GM19468 (cell line): ENCODE measurements around the gene NPBWR2.
"Not testable (repeated sequence)": the region's sequence is repeated elsewhere in the genome, so short reads cannot be mapped to it uniquely, and the experiment has no call there.

Source experiments
- ATAC-seq: cut with Tn5 transposase; IDR thresholded peaks from one replicate; pipeline ENCODE4 v1.9.1; 2021; ENCODE audit warnings: mild to moderate bottlenecking, moderate library complexity, moderate number of reproducible peaks; ENCODE audit not compliant: unreplicated experiment; ENCODE audit errors: extremely low read depth

Gene NPBWR2

DNA sequence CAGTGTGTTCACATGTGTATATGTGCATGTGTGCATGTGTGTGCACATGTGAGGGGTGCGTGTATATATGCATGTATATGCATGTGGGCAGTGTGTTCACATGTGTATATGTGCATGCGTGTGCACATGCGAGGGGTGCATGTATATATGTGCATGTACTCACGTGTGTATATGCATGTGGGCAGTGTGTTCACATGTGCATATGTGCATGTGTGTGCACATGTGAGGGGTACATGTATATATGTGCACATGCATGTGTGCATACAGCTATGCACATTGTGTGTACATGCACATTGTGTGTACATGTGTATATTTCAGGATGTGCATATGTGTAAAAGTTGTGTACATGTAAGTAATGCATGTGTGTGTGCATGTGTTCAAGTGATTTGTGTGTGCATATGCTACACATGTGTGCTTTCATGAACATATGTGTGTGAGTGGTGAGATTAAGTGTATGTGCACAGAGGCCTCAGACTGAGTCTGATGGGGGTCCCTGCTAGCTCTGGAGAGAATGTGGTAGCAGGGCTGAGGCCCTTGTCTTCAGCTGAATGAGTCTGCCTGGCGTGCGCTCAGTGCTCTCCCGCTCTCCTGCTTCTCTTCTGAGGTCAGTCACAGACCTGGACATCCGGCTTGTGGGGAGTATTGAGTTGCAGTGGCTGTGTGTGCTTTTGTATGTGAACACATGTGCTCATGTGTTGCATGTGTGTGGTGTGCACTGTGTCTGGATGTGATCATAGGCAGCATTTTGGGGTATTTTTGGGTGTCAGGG is 37.0 kb upstream of the NPBWR2 start:
- ATAC-seq, result no peak

DNA sequence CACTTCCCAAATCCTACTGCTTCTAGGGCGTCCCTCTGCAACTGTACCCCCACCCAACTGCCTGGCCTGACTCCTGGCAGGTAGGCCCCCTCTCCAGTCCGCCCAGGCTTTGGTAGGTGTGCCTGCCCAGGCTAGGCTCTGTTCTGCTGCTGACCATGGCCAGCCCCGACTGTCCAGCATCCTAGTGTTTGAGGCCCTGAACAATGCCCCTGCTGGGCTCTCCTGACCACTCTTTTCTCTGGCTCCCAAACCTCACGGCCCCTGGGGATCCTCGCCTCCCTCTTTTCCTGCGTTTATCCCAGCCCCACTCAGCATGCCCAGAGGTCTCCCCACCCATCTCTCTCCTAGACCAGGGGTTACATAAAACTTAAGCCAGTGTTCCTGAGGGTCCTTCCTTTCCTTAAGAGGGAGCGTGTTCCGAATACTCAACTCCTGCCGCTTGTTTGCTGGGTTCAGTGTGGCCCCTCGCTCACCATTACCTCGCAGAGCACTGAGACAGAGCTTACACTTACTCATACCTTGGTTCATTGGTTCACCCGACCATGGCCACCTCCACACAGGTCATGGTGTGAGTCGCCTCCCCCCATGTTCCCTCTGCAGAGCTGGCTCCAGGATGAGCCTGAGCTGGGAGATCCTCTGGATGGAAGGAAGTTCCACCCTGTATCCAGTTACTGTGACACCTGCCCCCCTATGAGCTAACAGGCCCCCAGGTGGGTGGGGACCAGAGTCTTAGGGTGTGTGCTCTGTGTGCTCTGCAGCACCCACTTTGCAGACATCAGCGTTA is 35.8 kb upstream of the NPBWR2 start:
- ATAC-seq, result no peak

DNA sequence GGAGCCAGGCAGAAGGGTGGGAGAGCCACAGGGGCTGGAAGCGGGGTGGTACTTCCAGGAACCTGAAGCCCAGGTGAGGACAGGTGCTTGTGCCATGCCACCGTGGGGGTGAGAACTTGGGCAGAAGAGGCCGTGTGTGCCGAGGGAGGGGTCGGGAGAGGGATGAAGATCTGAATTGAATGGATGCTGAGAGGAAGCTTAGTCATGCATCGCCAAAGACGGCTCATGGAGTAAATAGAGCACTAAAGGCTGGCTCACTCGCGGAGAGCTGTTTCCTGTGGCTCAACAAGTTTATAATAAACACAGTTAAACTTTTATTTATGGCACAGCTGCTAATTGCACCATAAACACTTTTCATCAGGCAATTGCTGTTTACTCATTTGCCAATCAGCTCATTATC is 35.2 kb upstream of the NPBWR2 start:
- no peak for ATAC-seq

DNA sequence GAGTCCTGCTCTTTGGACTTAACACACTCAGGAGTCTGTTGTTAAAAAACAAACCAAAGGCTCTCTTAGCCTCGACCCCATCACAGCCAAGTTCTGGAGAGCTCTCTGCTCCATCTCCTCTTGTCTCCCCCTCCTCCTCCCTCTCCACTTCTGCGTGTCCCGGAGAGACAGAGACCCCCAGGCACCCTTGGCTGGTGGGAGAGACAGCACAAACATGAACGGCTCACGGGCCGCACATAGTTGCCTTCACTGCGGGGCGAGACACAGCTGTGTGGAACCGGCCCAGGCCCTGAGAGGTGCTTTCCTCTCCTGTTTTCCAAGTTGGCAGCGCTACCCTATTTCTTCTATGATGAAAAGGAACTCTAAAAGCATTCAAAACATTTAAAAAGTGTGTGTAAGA is 33.6 kb upstream of the NPBWR2 start:
- no peak for ATAC-seq

DNA sequence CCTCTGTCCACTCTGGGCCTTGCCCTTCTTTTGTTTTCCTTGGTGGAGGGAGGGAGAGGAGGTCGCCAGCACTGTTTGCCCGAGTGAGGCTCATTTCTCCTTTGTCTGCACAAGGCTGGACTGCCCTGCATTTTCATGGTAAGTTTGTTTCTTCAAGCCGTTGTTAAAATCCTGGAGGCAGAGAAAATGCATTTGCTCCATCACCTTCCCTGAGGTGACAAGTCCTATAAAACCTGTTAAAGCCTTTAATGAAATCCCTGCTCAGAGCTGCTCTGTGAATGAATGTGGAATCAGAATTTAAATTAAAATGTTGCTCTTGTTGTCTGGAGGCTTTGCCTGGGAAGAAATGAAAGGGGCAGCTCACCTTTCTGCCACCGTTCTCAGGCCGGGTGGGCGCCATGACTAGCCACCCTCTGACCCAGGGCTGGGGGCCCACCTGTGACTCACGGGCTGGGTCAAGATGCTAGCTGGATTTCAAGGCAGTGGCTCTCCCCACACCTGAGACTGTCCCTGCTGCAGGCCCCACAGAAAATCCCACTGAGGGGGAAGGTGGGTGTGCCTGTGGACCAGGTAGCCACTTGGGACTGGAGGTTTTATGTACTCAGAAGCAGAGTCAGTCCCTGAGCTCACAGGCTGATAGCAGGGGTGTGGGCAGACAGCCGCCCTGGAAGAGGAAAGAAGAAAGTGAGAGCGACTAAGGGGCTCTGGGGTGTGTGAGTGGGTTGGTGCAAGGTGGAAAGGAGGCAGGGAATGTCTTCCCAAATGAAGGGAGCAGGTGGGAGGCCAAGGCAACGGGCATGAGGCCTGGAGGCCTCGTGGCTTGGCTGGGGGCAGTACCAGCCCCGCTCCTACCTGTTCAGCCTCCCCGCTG is 32.9 kb upstream of the NPBWR2 start:
- ATAC-seq, result no peak

DNA sequence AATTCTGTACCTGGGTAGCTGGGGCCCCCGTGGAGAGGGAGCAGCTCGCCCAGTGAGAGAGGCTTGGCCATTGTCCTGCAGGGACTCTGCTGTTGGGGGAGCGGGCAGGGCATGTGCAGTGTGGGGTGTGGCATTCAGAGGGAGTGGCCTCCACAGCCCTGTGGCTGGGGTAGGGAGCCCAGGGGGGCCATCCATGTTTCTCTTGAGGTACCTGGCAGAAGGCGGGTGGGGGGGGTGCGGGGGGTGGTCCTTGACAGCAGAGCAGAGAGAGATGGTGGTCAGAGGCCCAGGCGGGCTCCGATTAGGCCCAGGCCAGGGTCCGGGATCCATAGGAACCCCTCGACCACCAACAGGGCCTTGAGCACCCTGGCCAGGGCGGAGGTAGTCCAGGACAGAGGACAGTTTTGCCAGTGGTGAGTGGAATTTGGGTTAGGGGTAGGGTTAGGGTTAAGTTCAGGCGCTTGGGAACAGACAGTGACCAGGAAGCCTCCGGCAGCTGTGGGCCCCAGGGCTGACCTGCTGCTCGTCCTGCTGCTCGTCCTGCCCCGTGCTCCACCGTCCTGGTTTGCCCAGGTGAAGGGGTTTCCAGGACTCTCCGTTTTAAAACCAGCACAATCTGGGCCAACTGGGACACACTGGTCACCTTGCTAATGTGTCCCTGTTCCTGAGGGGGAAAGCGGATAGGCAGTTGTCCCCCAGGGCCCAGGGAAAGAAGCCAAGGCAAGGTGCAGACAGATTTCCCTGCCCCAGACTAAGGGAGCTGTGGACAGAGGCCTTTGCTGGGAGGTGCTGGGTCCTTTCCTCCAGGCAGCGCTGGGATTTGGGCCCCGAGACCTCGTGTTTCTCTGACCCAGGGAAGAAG is 32.1 kb upstream of the NPBWR2 start:
- ATAC-seq, result no peak

DNA sequence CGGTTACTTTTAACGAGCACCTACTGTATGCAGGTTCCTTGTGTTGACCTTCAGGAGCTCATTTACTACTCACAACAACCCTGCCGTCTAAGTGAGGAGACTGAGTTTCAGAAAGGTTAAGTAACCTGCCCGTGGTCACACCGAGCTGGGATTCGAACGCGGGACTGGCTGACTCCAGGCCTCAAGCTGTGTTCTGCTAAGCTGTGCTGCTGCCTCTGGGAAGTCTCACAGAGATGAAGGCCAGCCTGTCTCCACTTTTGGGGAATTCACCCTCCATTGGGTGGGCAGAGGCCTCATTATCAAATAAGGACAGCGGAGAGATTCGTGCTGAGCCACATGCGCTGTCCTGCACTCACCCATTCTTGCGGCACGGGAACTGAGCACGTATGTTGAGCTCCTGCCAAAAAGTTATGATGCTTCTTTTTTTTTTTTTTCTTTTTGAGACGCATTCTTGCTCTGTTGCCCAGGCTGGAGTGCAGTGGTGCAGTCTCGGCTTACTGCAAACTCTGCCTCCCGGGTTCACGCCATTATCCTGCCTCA is 31.0 kb upstream of the NPBWR2 start:
- ATAC-seq, result no peak

DNA sequence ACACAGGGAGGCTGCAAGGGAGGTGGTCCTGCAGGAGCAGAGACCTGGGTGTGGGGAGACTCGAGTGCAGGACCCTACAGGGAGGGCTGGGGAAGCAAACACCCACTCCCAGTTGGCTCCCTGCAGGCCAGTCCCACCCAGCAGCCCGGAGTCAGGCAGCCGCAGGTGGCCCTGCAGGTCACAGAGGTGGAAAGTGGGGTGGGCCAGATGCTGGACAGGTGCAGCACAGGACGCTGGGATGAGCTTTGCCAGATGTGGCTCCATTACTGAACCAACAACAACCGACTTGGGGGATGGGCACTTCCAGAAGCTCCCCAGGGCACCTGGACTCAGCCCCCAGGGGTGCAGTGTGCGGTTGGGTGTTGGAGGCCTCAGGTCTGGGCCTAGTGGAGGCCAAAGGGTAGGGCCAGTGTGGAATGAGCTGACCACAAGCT is 30.2 kb upstream of the NPBWR2 start:
- no peak for ATAC-seq

DNA sequence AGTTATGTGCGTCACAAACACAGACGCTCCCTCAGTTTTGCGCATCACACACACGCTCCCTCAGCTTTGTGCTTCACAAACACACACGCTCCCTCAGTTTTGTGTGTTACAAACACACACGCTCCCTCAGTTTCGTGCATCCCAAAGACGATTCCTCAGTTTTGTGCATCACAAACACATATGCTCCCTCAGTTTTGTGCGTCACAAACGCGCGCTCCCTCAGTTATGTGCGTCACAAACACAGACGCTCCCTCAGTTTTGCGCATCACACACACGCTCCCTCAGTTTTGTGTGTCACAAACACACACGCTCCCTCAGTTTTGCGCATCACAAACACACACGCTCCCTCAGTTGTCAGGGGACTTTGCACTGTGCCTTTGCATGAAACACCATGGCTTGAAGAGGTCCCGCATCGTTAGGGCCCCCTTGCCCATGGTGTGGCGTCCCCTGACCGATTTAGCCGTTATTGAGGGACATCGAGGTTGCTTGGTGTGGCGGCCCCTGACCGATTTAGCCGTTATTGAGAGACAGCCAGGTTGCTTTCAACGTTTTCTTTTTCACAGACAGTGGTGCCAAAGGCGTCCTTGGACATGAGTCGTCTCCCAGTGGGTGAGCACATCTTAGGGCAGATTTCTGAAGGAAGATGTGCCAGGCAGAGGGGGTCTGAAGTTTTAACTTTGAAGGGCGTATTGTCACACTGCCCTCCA is 28.8 kb upstream of the NPBWR2 start:
- ATAC-seq, result no peak

DNA sequence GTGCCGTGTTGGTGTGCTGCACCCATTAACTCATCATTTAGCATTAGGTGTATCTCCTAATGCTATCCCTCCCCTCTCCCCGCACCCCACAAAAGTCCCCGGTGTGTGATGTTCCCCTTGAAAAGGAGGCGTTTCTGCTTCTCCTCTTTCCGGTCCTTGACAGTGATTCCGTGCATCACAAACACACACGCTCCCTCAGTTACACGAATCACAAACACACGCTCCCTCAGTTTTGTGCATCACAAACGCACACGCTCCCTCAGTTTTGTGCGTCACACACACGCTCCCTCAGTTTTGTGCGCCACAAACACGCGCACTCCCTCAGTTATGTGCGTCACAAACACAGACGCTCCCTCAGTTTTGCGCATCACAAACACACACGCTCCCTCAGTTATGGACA is 27.4 kb upstream of the NPBWR2 start:
- ATAC-seq, result not testable (repeated sequence)

DNA sequence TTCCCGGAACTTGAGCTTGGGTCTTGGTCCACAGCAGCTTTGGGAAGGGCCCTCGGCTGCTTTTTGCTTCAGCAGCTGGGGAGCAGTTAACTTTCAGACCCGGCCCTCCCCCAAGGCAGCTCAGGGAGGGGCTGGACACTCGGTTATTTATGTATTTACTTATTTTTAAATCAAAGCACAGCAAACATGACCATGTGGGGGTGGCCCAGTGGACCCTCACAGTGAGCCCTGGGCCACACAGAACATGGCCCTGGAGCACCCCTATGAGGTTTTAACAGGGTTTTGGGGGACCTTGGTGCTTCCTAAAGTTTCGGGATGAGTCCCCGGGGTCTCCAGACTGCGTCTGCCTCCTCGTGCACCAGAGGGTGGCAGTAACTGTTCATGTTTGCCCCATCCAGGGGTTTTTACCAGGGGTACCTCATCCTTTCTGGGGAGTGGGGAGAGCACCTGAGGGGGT is 26.6 kb upstream of the NPBWR2 start:
- ATAC-seq, result no peak

DNA sequence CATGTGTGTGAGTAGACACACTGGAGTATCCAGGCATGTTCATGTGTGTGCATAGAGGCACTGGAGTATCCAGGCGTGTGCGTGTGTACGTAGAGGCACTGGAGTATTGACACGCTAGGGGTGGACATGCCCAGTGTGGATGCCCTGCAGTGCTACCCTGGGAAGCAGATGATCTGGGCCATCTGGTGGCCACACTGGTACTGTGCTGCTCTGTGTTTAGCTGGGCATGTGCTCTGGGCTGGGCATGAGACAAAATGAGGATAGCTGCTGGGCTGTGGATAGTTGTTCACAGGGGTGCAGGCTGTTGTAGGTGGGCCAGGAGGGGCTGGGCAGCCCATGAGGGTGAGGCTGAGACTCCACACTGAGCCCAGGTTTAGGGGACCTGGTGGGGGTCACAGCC is 24.0 kb upstream of the NPBWR2 start:
- ATAC-seq, result no peak

DNA sequence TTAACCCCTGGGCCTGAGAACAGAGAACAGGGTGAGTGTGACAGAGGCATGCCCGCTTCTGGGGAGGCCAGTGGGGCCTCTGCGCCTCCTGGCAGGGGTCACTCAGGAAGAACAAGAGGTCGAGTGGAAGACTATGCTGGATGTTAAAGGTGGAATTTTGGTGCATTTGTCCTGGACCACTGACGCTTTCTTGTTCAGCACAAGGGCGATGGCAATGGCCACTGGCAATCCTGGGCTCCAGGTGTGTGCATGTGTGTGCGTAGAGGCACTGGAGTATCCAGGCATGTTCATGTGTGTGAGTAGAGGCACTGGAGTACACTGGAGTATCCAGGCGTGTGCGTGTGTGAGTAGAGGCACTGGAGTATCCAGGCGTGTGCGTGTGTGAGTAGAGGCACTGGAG is 23.5 kb upstream of the NPBWR2 start:
- ATAC-seq, result no peak

DNA sequence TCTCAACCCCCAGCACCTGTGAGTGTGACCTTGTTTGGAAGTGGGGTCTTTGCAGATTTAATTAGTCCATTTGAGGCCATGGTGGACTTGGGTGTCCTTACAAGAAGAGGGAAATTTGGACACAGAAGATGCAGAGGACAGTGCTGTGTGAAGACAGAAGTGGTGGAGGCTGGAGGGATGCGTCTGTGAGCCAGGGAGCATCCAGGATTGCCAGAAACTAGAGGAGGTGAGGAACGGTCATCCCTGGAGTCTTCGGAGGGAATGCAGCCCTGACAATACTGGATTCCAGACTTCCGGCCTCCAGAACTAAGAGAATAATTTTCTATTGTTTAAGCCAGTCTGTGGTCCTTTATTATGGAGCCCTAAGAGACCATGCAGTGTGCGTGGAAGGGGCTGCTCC is 22.9 kb upstream of the NPBWR2 start:
- no peak for ATAC-seq

DNA sequence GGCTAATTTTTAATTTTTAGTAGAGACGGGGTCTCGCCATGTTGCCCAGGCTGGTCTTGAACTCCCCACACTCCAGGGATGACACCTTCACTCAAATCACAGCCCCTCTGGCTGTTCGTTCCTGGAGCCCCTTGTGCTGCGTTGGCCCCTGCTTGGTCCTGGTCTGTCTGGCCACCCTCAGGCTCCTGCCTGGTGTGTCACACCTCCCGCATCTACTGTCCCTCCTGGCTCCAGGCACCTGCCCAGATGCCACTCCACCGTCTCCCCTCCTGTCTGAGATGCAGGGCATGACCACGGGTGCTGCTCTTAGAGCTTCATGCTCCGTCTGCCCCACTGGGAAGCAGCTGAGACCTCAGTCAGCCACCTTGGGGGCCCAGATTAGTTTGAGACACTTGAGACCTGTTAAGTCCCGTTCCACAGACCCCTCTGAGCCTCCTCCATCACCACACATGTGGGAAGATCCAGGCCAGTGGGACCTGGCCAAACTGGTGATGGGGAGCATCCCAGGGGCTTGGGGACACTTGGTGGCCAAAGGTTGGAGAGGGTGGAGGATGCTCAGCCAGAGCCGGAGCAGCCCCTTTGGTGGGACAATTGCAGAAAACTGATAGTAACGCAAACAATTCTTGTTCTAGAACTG is 21.9 kb upstream of the NPBWR2 start:
- no peak for ATAC-seq

DNA sequence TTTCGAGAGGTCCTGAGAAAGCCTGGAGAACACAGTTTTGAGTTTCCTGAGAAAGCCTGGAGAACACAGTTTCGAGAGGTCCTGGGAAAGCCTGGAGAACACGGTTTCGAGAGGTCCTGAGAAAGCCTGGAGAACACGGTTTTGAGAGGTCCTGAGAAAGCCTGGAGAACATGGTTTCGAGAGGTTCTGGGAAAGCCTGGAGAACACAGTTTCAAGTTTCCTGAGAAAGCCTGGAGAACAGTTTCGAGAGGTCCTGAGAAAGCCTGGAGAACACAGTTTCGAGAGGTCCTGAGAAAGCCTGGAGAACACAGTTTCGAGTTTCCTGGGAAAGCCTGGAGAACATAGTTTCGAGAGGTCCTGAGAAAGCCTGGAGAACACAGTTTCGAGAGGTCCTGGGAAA is 16.2 kb upstream of the NPBWR2 start:
- not testable (repeated sequence) for ATAC-seq

DNA sequence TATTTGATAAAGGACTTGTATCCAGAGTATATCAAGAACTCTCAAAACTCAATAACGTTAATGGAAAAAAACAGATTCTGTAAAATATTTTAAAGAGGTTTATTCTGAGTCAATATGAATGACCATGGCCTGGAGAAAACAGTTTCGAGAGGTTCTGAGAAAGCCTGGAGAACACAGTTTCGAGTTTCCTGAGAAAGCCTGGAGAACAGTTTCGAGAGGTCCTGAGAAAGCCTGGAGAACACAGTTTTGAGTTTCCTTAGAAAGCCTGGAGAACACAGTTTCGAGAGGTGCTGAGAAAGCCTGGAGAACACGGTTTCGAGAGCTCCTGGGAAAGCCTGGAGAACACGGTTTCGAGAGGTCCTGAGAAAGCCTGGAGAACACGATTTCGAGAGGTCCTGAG is 15.6 kb upstream of the NPBWR2 start:
- not testable (repeated sequence) for ATAC-seq

DNA sequence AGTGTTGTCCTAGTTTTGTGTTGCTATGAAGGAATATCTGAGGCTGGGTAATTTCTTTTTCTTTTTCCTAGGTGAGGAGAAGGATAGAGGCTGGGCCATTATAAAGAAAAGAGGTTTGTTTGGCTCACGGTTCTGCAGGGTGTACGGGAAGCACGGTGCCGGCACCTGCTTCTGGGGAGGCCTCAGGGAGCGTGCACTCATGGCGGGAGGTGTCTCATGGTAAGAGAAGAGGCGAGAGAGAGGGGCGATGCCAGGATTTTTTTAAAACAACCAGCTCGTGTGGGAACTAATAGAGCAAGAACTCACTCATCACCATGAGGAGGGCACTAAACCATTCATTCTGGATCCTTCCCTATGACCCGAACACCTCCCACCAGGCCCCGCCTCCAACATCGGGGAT is 14.2 kb upstream of the NPBWR2 start:
- no peak for ATAC-seq
